Uterus (tissue), 4 donors: ENCODE data around the gene ADAP1. TPM values are rescaled to one million over a fixed set of nuclear protein-coding genes. Genes with fewer than 3 reads are reported as not detected.

Experiments
- DNase-seq, 2 donors: peaks; one replicate each; pipeline ENCODE4 v3.0.0-alpha.2; 2019 to 2020
- H3K27ac ChIP-seq, 2 donors: fragments of 200-600 bp; sonication (generic); 1 replicate in 1 of 2; 2 replicates in 1 of 2; pipeline ENCODE4 v1.5.1; 2016 to 2018
- H3K27me3 ChIP-seq, 2 donors: fragments of 200-600 bp; sonication (generic); one replicate each; pipeline ENCODE4 v1.5.1; 2018 to 2019; ENCODE audit warnings: control low read depth in 1 of 2
- H3K36me3 ChIP-seq, 2 donors: fragments of 200-600 bp; sonication (generic); one replicate each; pipeline ENCODE4 v1.5.1; 2019; ENCODE audit warnings: control low read depth in 1 of 2
- H3K4me1 ChIP-seq, 2 donors: fragments of 200-600 bp; sonication (generic); one replicate each; pipeline ENCODE4 v1.5.1; 2018 to 2019; ENCODE audit warnings: control low read depth in 1 of 2
- H3K4me3 ChIP-seq, 2 donors: fragments of 200-600 bp; sonication (generic); 1 replicate in 1 of 2; 2 replicates in 1 of 2; pipeline ENCODE4 v1.5.1; 2018 to 2019; ENCODE audit warnings: mild to moderate bottlenecking in 1 of 2
- H3K9me3 ChIP-seq, 2 donors: fragments of 200-600 bp; sonication (generic); one replicate each; pipeline ENCODE4 v1.5.1; 2019; ENCODE audit warnings: control low read depth in 1 of 2
- CTCF ChIP-seq, 4 experiments: fragments of 200-600 bp in 2 of 4; fragments of 450-650 bp in 2 of 4; sonication (generic) in 2 of 4; IDR thresholded peaks; one replicate each; pipeline ENCODE4 v1.5.1; 2016 to 2019; ENCODE audit warnings: antibody characterized with exemption in 4 of 4, mild to moderate bottlenecking in 2 of 4, moderate library complexity in 1 of 4
- POLR2A ChIP-seq, 2 donors: fragments of 450-650 bp; IDR thresholded peaks; one replicate each; pipeline ENCODE4 v1.6.1; 2016; ENCODE audit warnings: antibody characterized with exemption in 2 of 2, mild to moderate bottlenecking in 1 of 2, moderate library complexity in 1 of 2
- intact Hi-C: fragments of 100-400 bp; cut with DNase I; formaldehyde crosslinking; loops from one replicate; pipeline ENCODE4 v1.15.1; 2023; ENCODE audit warnings: low total_unique reads
- total RNA-seq, 4 donors: library from RNA; depleted of rRNA in 3 of 4; stranded (reverse); fragments of >200 nt in 3 of 4; gene quantifications; one replicate each; pipeline versions ENCODE4 v1.1.0 to v1.2.4, GENCODE V29; 2014 to 2023
- donor health status: DM: yes; HTN: yes; CAD: no.

The ADAP1 gene
- total RNA-seq, 4 donors from 2014 or later, result 3.2 to 17.4 (median 10.9) TPM

- no peaks in the 10 kb centered on the region for H3K4me1 ChIP-seq
- peaks cover 0 to 15% of the 10 kb centered on the region in 2 donors for H3K27me3 ChIP-seq
- no peaks in the 10 kb centered on the region for H3K36me3 ChIP-seq
- no peak for TF ChIP-seq CTCF (IDR thresholded peaks at IDR 0.05)
- TF ChIP-seq POLR2A (IDR thresholded peaks at IDR 0.05), result no peak
- H3K27ac ChIP-seq, result no peak overlapping the region
- intact Hi-C loops, result no loop called here
- no peaks in the 10 kb centered on the region for H3K9me3 ChIP-seq
- DNase-seq, result no peak
- H3K4me3 ChIP-seq, result no peak overlapping the region
These were observed 34.6 kb upstream of the ADAP1 start for GRCh38 chr7:988963-989529.

- H3K4me3 ChIP-seq, result no peak overlapping the region
- H3K27me3 ChIP-seq, result peaks cover 0 to 16% of the 10 kb centered on the region in 2 donors
- H3K36me3 ChIP-seq, result no peaks in the 10 kb centered on the region
- intact Hi-C loops, result no loop called here
- H3K4me1 ChIP-seq, result no peaks in the 10 kb centered on the region
- no peak overlapping the region for H3K27ac ChIP-seq
- no peak for DNase-seq
- no peaks in the 10 kb centered on the region for H3K9me3 ChIP-seq
- TF ChIP-seq CTCF (IDR thresholded peaks at IDR 0.05), result no peak
- no peak for TF ChIP-seq POLR2A (IDR thresholded peaks at IDR 0.05)
These were observed 34.0 kb upstream of the ADAP1 start for GRCh38 chr7:988426-988911.

- Histone ChIP-seq H3K36me3 (no peaks in the 10 kb centered on the region), H3K4me3 (no peak overlapping the region), H3K27me3 (peaks cover under 1 to 22% of the 10 kb centered on the region in 2 donors), H3K9me3 (no peaks in the 10 kb centered on the region), H3K4me1 (no peaks in the 10 kb centered on the region), H3K27ac (no peak overlapping the region)
- no peak for DNase-seq
- TF ChIP-seq CTCF (IDR thresholded peaks at IDR 0.05) (no peak), POLR2A (IDR thresholded peaks at IDR 0.05) (no peak)
- intact Hi-C loops, result no loop called here
These were observed 33.4 kb upstream of the ADAP1 start for GRCh38 chr7:987909-988308.

GRCh38 chr7:986766-987751, 32.6 kb upstream of the ADAP1 start:
- DNase-seq, result no peak
- no peaks in the 10 kb centered on the region for H3K36me3 ChIP-seq
- H3K9me3 ChIP-seq, result no peaks in the 10 kb centered on the region
- H3K4me3 ChIP-seq, result no peak overlapping the region
- peaks cover 4 to 23% of the 10 kb centered on the region in 2 donors for H3K27me3 ChIP-seq
- no peaks in the 10 kb centered on the region for H3K4me1 ChIP-seq
- no peak for TF ChIP-seq CTCF (IDR thresholded peaks at IDR 0.05)
- TF ChIP-seq POLR2A (IDR thresholded peaks at IDR 0.05), result no peak
- intact Hi-C loops, result no loop called here
- no peak overlapping the region for H3K27ac ChIP-seq
